Myometrial cell (primary cell): ENCODE results near the gene PEAK3. TPM values are rescaled to one million over a fixed set of nuclear protein-coding genes. Genes with fewer than 3 reads are reported as not detected.

Experiments used
- total RNA-seq: library from RNA; depleted of rRNA; stranded (reverse); fragments of >200 nt; gene quantifications from 2 replicates; pipeline ENCODE4 v1.2.3, GENCODE V29; 2015

PEAK3 gene, protein sequence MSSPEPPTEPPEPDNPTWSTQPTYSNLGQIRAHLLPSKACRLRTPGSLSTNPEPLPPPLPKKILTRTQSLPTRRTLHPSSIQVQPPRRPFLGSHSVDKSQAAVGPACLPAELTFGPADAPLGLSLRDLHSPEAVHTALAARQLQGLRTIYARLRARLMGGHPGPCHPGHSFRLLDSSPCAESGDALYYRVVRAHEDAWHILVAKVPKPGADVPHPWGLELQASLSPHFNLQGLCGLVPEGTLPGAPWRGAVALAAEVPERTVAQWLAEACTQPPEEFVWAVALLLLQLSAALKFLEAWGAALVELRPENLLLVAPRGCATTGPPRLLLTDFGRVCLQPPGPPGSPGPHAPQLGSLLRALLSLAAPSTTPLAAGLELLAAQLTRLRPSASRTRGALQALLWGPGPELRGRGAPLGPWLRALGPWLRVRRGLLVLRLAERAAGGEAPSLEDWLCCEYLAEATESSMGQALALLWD
- total RNA-seq = not detected in 2 replicates

DNA sequence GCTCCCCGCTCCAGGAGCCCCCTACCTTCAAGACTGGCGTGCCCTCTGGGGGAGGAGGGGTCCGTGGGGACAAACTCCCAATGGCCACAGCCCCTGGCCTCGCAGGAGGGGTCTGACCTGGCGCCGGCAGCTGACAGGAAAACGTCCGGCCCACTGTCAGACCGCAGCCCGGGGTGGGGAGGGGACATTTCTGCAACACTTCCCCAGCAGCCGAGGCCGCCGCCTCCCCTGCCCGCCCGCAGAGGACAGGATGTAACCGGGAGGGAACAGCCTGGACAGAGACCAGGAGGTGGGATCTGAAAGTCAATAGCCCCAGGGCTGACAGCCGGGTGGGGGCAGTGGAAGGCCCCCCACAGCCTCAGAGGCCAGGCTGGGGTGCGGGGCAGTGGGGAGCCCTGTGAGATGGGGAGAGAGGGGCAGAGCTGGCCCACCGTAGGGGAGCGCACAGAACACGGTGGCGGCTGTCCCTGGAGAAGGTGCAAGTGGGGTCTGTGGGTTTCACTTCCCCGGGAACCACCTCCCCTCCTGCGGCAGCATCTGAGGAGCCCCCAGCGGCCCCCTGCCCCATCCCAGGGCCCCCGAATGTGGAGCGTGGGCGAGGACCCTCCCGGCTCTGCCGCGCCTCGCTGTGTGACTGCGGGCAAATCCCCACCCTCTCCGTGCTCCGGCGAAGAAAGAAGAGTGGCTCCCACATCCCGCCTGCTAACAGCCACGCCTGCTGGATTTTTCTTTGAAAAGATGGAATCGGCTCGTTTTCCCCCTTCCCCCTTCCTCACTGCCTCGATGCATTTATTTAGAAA is at the start of gene PEAK3:
Gene PEAK3, minus strand, starts transcription at position 114 of the 800 bp plus-strand sequence. CDS start 1,244 bp downstream, outside the sequence.

DNA sequence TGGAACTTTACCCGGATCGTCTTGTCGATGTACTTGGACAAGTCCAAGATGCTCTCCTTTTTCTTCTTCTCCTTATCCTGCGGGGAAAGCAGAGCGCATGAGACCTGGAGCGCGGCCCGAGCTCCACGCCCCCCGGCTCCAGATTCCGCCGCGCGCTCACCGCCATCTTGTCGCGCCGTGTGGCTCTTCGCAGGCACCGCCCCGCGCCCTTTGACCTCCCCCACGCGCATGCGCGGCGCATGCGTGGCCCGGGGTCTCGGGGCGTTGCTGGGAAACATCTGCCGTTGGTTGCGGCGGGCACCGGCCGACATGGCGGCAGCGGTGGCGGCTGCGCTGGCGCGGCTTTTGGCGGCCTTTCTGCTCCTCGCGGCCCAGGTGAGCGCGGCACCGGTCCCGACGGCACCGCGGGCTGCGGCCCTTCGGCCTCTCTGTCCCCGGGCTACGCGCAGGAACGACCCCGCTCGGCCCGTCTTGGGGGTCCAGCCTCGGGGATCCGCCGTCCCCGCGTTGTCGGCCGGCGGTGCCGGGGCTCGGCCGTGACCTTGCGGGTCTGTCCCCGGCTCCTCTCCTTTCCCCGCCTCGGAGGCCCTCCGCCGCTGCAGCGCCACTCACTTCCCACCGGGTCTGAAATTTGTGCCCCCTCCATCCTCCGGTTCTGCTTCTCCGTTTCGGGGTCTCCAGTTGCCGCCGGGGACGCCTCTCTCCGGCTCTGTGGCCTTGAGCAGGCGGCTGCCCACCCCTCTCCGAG is 46.6 kb upstream of the PEAK3 start, which contains the start of the genes LSM7 and SPPL2B:
Gene LSM7, minus strand, starts transcription at position 186 of the 748 bp plus-strand sequence. Its CDS starts 20 bp downstream, at position 166.
Gene SPPL2B, plus strand, starts transcription at position 284 of the 748 bp plus-strand sequence. Its CDS starts 26 bp downstream, at position 310.

DNA sequence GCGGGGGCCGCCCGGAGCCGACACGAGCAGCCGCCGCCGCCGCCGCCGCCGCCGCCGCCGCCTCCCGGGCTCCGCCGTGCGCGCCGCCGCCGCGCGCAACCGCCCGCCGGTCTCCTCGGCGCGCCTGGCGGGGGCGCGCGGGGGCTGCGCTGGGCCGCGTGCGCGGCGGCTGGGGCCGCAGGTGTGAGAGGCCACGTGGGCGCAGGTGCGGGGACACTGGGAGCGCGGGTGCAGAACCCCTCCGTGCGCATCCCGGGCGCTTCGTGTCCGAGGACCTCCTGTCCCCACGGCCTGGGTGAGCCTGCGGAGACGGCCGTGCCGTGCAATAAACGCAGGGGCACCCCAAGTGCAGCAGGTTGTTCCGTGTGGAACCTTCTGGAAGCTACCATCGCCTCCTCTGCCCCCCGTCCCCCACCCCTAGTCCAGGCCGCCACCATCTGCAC is 26.2 kb upstream of the PEAK3 start, which contains the start of gene LINGO3:
Gene LINGO3, minus strand, starts transcription at position 41 of the 443 bp plus-strand sequence. CDS start 16,378 bp downstream, outside the sequence.

DNA sequence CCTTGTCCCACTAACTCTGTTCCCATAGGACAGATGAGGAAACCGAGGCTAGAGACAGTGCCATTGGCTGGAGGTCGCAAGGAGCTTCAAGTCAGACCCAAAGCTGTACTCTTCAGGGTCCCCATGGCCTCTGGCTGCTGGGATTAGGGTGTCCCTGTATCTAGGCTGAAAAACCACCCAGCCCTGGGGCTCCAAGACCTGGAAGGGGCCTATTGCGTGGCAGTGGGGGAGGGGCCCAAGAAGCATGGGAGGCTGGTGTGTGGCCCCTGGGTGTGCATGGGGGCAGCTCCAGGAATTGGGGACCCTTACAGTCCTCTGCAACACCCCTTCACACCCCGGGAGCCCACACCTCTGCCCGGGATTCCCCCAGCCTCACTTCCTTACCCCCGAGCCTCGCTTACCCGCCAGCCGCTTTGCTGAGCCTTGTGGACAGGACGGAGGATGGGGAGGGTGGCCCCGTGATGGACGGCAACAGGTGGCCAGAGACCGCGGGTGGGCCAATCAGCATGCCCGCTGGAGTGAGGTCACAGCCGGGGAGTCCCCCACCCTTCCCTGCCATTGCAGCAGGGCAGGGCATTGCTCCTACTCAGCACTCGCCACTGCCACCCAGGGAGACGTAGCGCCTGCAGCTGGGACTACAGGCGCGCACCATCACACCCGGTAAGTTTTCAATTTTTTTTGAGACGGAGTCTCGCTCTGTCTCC is 25.8 kb downstream of the PEAK3 start, which contains the start of gene JSRP1:
Gene JSRP1, minus strand, starts transcription at position 436 of the 704 bp plus-strand sequence. CDS start 1,103 bp downstream, outside the sequence.

DNA sequence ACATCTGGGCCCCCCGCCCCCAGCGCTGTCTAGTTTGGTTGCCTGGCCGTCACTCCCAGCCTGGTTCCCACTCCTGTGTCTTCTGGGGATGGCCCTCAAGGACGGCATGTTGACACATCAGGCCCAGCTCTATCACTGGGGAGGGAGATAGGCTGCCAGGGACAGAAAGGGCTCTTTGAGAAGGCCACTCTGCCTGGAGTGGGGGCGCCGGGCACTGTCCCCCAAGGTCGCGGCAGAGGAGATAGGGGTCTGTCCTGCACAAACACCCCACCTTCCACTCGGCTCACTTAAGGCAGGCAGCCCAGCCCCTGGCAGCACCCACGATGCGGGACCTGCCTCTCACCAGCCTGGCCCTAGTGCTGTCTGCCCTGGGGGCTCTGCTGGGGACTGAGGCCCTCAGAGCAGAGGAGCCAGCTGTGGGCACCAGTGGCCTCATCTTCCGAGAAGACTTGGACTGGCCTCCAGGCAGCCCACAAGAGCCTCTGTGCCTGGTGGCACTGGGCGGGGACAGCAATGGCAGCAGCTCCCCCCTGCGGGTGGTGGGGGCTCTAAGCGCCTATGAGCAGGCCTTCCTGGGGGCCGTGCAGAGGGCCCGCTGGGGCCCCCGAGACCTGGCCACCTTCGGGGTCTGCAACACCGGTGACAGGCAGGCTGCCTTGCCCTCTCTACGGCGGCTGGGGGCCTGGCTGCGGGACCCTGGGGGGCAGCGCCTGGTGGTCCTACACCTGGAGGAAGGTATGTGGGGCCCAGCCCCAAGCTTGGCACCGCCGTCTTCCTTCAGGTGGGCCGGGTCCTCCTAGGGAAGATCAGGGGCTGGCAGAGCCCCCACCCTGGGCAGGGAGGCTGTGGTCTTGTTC is 32.7 kb downstream of the PEAK3 start, which contains the start of gene AMH:
Gene AMH, plus strand, starts transcription at position 314 of the 857 bp plus-strand sequence. Its CDS starts 10 bp downstream, at position 324.

DNA sequence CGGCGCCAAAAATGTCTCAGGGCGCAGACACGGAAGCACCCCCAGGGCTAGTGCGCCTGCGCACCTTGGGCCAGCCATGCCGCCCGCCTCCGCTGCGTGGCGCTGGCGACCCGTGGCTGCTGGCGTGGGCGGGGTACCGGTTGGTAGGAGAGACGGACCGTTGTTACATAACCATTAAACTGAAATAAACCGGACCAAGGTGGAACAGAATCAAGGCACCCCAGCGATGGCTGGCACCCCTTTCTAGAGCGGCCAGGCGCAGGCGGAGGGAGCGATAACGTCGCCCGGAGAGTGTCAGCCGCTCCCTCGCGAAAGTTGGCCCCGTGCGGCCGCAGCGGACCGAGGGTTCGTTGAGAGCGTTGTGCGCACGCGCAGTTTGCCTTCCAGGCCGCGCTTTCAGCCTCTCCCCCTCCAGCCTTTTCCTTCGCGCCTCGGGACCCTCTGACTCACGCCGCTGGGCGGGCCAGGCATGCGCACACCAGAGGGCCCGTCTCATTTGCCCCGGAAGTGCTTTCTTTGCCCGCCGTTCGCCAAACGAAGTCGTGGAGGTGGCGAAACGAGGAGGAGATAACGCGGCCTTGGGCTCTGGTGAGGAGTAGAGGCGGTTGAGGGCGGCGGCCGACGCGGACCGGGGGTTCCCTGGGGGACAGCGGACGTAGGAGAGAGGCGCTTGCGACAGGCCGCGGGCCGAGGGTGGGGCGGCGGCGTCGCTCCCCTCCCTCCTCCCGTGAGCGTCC is 45.5 kb downstream of the PEAK3 start, which contains the start of the genes PLEKHJ1 and SF3A2:
Gene PLEKHJ1, minus strand, starts transcription at position 16 of the 737 bp plus-strand sequence. CDS start 81 bp downstream, outside the sequence.
Gene SF3A2, plus strand, starts transcription at position 511 of the 737 bp plus-strand sequence. CDS start 6,595 bp downstream, outside the sequence.

Other genes starting within 250 kb of the PEAK3 start
- 156 and 174 TPM in 2 replicates for gene MKNK2, start 230.9 kb downstream of the PEAK3 start, total RNA-seq
- 52.5 and 62.0 TPM in 2 replicates for gene MOB3A, start 185.8 kb downstream of the PEAK3 start, total RNA-seq
- 0.86 TPM in 1 of 2 replicates, not detected in the other for gene IZUMO4, start 185.3 kb downstream of the PEAK3 start, total RNA-seq
- 117 and 120 TPM in 2 replicates for gene AP3D1, start 130.6 kb downstream of the PEAK3 start, total RNA-seq
- gene DOT1L, start 118.2 kb downstream of the PEAK3 start, total RNA-seq = 5.8 and 13.6 TPM in 2 replicates
- gene PLEKHJ1, start 45.8 kb downstream of the PEAK3 start, total RNA-seq = 99.4 and 100 TPM in 2 replicates
- 20.9 and 28.0 TPM in 2 replicates for gene SF3A2, start 45.4 kb downstream of the PEAK3 start, total RNA-seq
- 0.18 TPM in 1 of 2 replicates, not detected in the other for gene AMH, start 32.9 kb downstream of the PEAK3 start, total RNA-seq
- not detected in 2 replicates for gene JSRP1, start 25.8 kb downstream of the PEAK3 start, total RNA-seq
- gene LINGO3, start 26.0 kb upstream of the PEAK3 start, total RNA-seq = not detected in 2 replicates
- 212 and 255 TPM in 2 replicates for gene LSM7, start 46.4 kb upstream of the PEAK3 start, total RNA-seq
- gene SPPL2B, start 46.5 kb upstream of the PEAK3 start, total RNA-seq = 37.7 and 41.2 TPM in 2 replicates
- not detected in 2 replicates for gene TMPRSS9, start 78.1 kb upstream of the PEAK3 start, total RNA-seq
- gene TIMM13, start 145.4 kb upstream of the PEAK3 start, total RNA-seq = 44.5 and 53.9 TPM in 2 replicates
- 133 and 138 TPM in 2 replicates for gene LMNB2, start 174.8 kb upstream of the PEAK3 start, total RNA-seq
- 57.9 and 60.4 TPM in 2 replicates for gene GADD45B, start 194.0 kb upstream of the PEAK3 start, total RNA-seq